GM12874 (cell line): ENCODE data around the gene EPN2.

Source experiments
- CTCF ChIP-seq: IDR thresholded peaks from 2 replicates; pipeline ENCODE4 v1.5.1; 2011; ENCODE audit warnings: low read depth, mild to moderate bottlenecking, control low read depth, low read length, moderate library complexity; ENCODE audit not compliant: insufficient read depth

EPN2 gene

GRCh38 chr17:19339341-19339815 is 102.2 kb downstream of the EPN2 start:
- no peak for TF ChIP-seq CTCF

- no peak for TF ChIP-seq CTCF
Observed at GRCh38 chr17:19341211-19341631, 104.1 kb downstream of the EPN2 start.

GRCh38 chr17:19341641-19342610 is 104.8 kb downstream of the EPN2 start:
- no peak for TF ChIP-seq CTCF

- no peak for TF ChIP-seq CTCF
Observed at GRCh38 chr17:19342611-19343255, 105.6 kb downstream of the EPN2 start.

GRCh38 chr17:19343256-19343630 is 106.1 kb downstream of the EPN2 start:
- no peak for TF ChIP-seq CTCF

GRCh38 chr17:19343671-19344151 is 106.5 kb downstream of the EPN2 start:
- no peak for TF ChIP-seq CTCF

- no peak for TF ChIP-seq CTCF
Observed at GRCh38 chr17:19344311-19345066, 107.3 kb downstream of the EPN2 start.
